Fibroblast of mammary gland (primary cell): ENCODE measurements around the gene RAB20.

Source experiments
- DNase-seq: peaks from one replicate; pipeline ENCODE4 v3.0.0-alpha.2; 2010; ENCODE audit warnings: low read depth
- H3K4me3 ChIP-seq: 2 replicates; pipeline ENCODE4 v1.5.1; 2011; ENCODE audit warnings: low read depth, mild to moderate bottlenecking, low read length, moderate library complexity; ENCODE audit not compliant: control insufficient read depth
- CTCF ChIP-seq: conservative IDR thresholded peaks from 2 replicates; pipeline ENCODE4 v1.5.1; 2011; ENCODE audit warnings: low read depth, low read length, inconsistent platforms; ENCODE audit not compliant: control insufficient read depth, insufficient read depth

The RAB20 gene

GRCh38 chr13:110541526-110541920, 20.0 kb downstream of the RAB20 start:
- DNase-seq, result no peak

GRCh38 chr13:110540871-110541525, 20.5 kb downstream of the RAB20 start:
- H3K4me3 ChIP-seq, result no peak overlapping the region
- DNase-seq, result no peak
- TF ChIP-seq CTCF, result no peak

More at GRCh38 chr13:110541526-110541920, 20.0 kb downstream of the RAB20 start:
- TF ChIP-seq CTCF, result no peak
- H3K4me3 ChIP-seq, result no peak overlapping the region

- H3K4me3 ChIP-seq, result no peak overlapping the region
- no peak for DNase-seq
- TF ChIP-seq CTCF, result no peak
These were observed 21.6 kb downstream of the RAB20 start for GRCh38 chr13:110539894-110540293.

- peak; percentile 27 for DNase-seq
- TF ChIP-seq CTCF, result no peak
- no peak overlapping the region for H3K4me3 ChIP-seq
These were observed 22.9 kb downstream of the RAB20 start for GRCh38 chr13:110538632-110539031.

- no peak for TF ChIP-seq CTCF
- no peak for DNase-seq
- H3K4me3 ChIP-seq, result no peak overlapping the region
These were observed 25.4 kb downstream of the RAB20 start for GRCh38 chr13:110536006-110536693.

- no peak for TF ChIP-seq CTCF
- DNase-seq, result no peak
- no peak overlapping the region for H3K4me3 ChIP-seq
These were observed 26.0 kb downstream of the RAB20 start for GRCh38 chr13:110535526-110535925.
